Neural cell (in vitro differentiated cells): ENCODE measurements around the gene RALA.

ENCODE experiments used
- CTCF ChIP-seq: fragments of 450-650 bp; IDR thresholded peaks from 2 replicates; pipeline ENCODE4 v1.5.1; 2014; ENCODE audit warnings: antibody characterized with exemption, mild to moderate bottlenecking, moderate library complexity; ENCODE audit not compliant: poor library complexity, severe bottlenecking
- EP300 ChIP-seq: fragments of 450-650 bp; conservative IDR thresholded peaks from 2 replicates; pipeline ENCODE4 v1.6.1; 2014; ENCODE audit warnings: antibody characterized with exemption, mild to moderate bottlenecking, moderate library complexity; ENCODE audit not compliant: poor library complexity, severe bottlenecking
- EZH2 ChIP-seq: fragments of 200-600, 300-800 bp; shearing (Covaris generic), sonication (generic); IDR thresholded peaks from 2 replicates; pipeline ENCODE4 v1.6.1; 2014; ENCODE audit warnings: antibody characterized with exemption, low read length, borderline replicate concordance, mild to moderate bottlenecking; ENCODE audit not compliant: insufficient read depth, poor library complexity, severe bottlenecking
- MXI1 ChIP-seq: fragments of 450-650 bp; conservative IDR thresholded peaks from 2 replicates; pipeline ENCODE4 v1.6.1; 2014; ENCODE audit warnings: antibody characterized with exemption, mild to moderate bottlenecking; ENCODE audit not compliant: poor library complexity, severe bottlenecking
- POLR2AphosphoS5 ChIP-seq: IDR thresholded peaks from 2 replicates; pipeline ENCODE4 v1.6.1; 2012
- RAD21 ChIP-seq: fragments of 450-650 bp; conservative IDR thresholded peaks from 2 replicates; pipeline ENCODE4 v1.6.1; 2014; ENCODE audit warnings: antibody characterized with exemption, mild to moderate bottlenecking, moderate library complexity
- REST ChIP-seq: IDR thresholded peaks from 2 replicates; pipeline ENCODE4 v1.6.1; 2012; ENCODE audit warnings: borderline replicate concordance
- SMC3 ChIP-seq: fragments of 450-650 bp; conservative IDR thresholded peaks from 2 replicates; pipeline ENCODE4 v1.6.1; 2014; ENCODE audit warnings: antibody characterized with exemption, mild to moderate bottlenecking, moderate library complexity; ENCODE audit not compliant: poor library complexity
- TAF1 ChIP-seq: IDR thresholded peaks from 2 replicates; pipeline ENCODE4 v1.6.1; 2012; ENCODE audit warnings: low read depth

- TF ChIP-seq CTCF (no peak), REST (no peak), POLR2AphosphoS5 (no peak), TAF1 (no peak), MXI1 (peak; percentile 77), RAD21 (peak; percentile 34), EZH2 (no peak), SMC3 (peak; percentile 52), EP300 (peak; percentile 7)
Measured at GRCh38 chr7:39623732-39624441, 515 bp downstream of the RALA start.
